Measurements from ENCODE around the gene TAS1R2.

Gene TAS1R2

DNA sequence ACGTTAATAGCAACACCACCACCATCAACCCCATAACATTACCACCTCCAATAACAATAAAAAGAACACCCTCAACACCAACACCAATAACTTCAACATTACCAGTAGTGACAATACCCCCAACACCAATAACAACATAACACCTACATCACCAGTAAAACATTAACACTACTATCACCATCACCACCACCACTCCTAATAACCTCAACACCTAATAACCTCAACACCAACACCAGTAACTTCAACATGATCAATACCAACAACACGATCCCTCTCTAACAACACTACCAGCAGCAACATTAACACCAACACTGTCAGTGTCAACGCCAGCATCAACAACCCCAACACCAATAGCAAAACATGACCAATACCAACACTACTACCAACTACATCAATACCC lies 57.2 kb downstream of the TAS1R2 start:
- DNase-seq (ENCODE audit: low spot score), result no peak

GRCh38 chr1:18800258-18800657 lies 59.2 kb downstream of the TAS1R2 start:
- no peak for DNase-seq (ENCODE audit: low spot score)

GRCh38 chr1:18799454-18799853 lies 60.0 kb downstream of the TAS1R2 start:
- DNase-seq (ENCODE audit: low spot score), result no peak

GRCh38 chr1:18798946-18799345 lies 60.5 kb downstream of the TAS1R2 start:
- no peak for DNase-seq (ENCODE audit: low spot score)

GRCh38 chr1:18798533-18798932 lies 60.9 kb downstream of the TAS1R2 start:
- DNase-seq (ENCODE audit: low spot score), result no peak

DNA sequence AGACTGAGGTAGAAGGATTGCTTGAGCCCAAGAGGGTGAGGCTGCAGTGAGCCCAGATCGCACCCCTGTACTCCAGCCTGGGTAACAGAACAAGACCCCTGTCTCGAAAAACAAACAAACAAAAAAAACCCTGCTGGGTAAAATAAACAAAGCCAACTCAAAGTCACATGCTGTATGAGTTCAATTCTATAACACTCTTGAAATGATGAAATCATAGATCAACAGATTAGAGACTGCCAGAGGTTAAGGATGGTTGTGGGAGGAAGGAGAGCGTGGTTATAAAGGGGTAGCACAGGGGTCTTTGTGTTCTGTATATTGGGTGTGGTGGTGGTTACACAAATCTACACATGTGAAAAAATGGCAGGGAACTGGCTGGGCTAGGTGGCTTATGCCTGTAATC lies 62.5 kb downstream of the TAS1R2 start:
- no peak for DNase-seq (ENCODE audit: low spot score)

DNA sequence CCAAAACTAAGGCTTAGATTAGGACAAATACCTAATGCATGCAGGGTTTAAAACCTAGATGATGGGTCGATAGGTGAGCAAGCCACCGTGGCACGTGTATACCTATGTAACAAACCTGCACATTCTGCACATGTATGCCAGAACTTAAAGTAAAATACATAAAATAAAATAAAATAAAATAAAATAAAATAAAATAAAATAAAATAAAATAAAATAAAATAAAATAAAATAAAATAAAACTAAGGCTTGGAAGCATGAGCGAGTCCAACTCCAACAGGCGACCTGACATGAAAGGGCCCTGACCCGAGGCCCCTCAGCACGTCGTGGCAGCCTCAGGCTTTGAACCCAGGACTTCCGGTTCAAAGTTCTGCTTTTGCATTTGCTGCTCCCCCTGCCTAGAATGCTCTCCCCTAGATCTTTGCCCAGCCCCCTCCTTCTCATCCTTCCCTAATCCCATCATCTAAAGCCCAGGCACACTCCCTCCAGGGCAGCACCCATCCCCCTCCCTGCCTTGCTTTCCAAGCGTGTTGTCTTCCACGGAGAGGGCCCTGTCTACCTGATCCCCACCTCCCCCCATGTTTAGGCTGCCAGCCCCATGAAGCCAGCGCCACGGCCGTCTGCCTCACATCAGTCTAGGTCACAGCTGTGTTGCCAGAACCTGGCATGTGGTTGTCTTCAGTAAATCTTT lies 64.3 kb downstream of the TAS1R2 start:
- no peak for DNase-seq (ENCODE audit: low spot score)

GRCh38 chr1:18794561-18794960 lies 64.9 kb downstream of the TAS1R2 start:
- DNase-seq (ENCODE audit: low spot score), result no peak

- no peak for DNase-seq (ENCODE audit: low spot score)
Observed at GRCh38 chr1:18794051-18794450, 65.4 kb downstream of the TAS1R2 start.

- no peak for DNase-seq (ENCODE audit: low spot score)
Observed at GRCh38 chr1:18793164-18793563, 66.3 kb downstream of the TAS1R2 start.

GRCh38 chr1:18792747-18793146 lies 66.7 kb downstream of the TAS1R2 start:
- DNase-seq (ENCODE audit: low spot score), result no peak
